RWPE2 (cell line): Measurements from ENCODE around the gene ATP6V0D1.

Experiments used
- ATAC-seq: fragments of 200-7000 bp; cut with Tn5 transposase; 3 replicates; pipeline ENCODE4 v1.9.1; 2021; ENCODE audit warnings: low read depth
- DNase-seq: peaks from one replicate; pipeline ENCODE4 v3.0.0-alpha.2; 2020; ENCODE audit warnings: low spot score
- H3K27ac ChIP-seq: fragments of 450-650 bp; 2 replicates; pipeline ENCODE4 v1.5.1; 2017; ENCODE audit warnings: mild to moderate bottlenecking; ENCODE audit not compliant: poor library complexity, severe bottlenecking
- H3K27me3 ChIP-seq: fragments of 250-450 bp; sonication (Bioruptor Pico); 2 replicates; pipeline ENCODE4 v1.5.1; 2021; ENCODE audit warnings: mild to moderate bottlenecking, moderate library complexity; ENCODE audit not compliant: insufficient read depth, poor library complexity, severe bottlenecking
- H3K36me3 ChIP-seq: fragments of 250-450 bp; sonication (Bioruptor Pico); 2 replicates; pipeline ENCODE4 v1.5.1; 2020; ENCODE audit warnings: low read depth, mild to moderate bottlenecking, moderate library complexity
- H3K4me1 ChIP-seq: fragments of 250-450 bp; sonication (Bioruptor Pico); 2 replicates; pipeline ENCODE4 v1.5.1; 2021; ENCODE audit warnings: mild to moderate bottlenecking, moderate library complexity; ENCODE audit not compliant: insufficient read depth, poor library complexity, severe bottlenecking
- H3K4me3 ChIP-seq: fragments of 250-450 bp; sonication (Bioruptor Pico); 2 replicates; pipeline ENCODE4 v1.5.1; 2021; ENCODE audit warnings: mild to moderate bottlenecking, moderate library complexity; ENCODE audit not compliant: severe bottlenecking
- H3K9me3 ChIP-seq: fragments of 250-450 bp; sonication (Bioruptor Pico); 2 replicates; pipeline ENCODE4 v1.5.1; 2021; ENCODE audit warnings: mild to moderate bottlenecking, moderate library complexity; ENCODE audit not compliant: severe bottlenecking
- CTCF ChIP-seq: fragments of 450-650 bp; IDR thresholded peaks from one replicate; pipeline ENCODE4 v1.5.1; 2017; ENCODE audit warnings: mild to moderate bottlenecking, moderate library complexity; ENCODE audit not compliant: poor library complexity, severe bottlenecking

The ATP6V0D1 gene

GRCh38 chr16:67444259-67445125 lies 36.5 kb downstream of the ATP6V0D1 start:
- Histone ChIP-seq H3K9me3 (no peaks in the 10 kb centered on the region), H3K36me3 (peaks cover 10% of the 10 kb centered on the region), H3K27ac (no peak overlapping the region), H3K27me3 (no peaks in the 10 kb centered on the region), H3K4me3 (no peak overlapping the region), H3K4me1 (no peaks in the 10 kb centered on the region)
- TF ChIP-seq CTCF = no peak
- DNase-seq = no peak
- ATAC-seq = no peak

GRCh38 chr16:67443265-67443664 lies 37.7 kb downstream of the ATP6V0D1 start:
- no peak for TF ChIP-seq CTCF
- DNase-seq (no peak), ATAC-seq (no peak)
- peaks cover 20% of the 10 kb centered on the region for H3K36me3 ChIP-seq
- H3K27ac ChIP-seq = no peak overlapping the region
- no peaks in the 10 kb centered on the region for H3K27me3 ChIP-seq
- H3K4me1 ChIP-seq = no peaks in the 10 kb centered on the region
- no peaks in the 10 kb centered on the region for H3K9me3 ChIP-seq
- H3K4me3 ChIP-seq = no peak overlapping the region

GRCh38 chr16:67442581-67443255 lies 38.2 kb downstream of the ATP6V0D1 start:
- H3K36me3 ChIP-seq = peaks cover 19% of the 10 kb centered on the region
- no peaks in the 10 kb centered on the region for H3K27me3 ChIP-seq
- ATAC-seq (no peak), DNase-seq (no peak)
- H3K4me3 ChIP-seq = no peak overlapping the region
- TF ChIP-seq CTCF = no peak
- no peaks in the 10 kb centered on the region for H3K9me3 ChIP-seq
- no peak overlapping the region for H3K27ac ChIP-seq
- no peaks in the 10 kb centered on the region for H3K4me1 ChIP-seq

GRCh38 chr16:67441907-67442306 lies 39.0 kb downstream of the ATP6V0D1 start:
- DNase-seq (no peak), ATAC-seq (no peak)
- H3K4me1 ChIP-seq = no peaks in the 10 kb centered on the region
- no peak overlapping the region for H3K4me3 ChIP-seq
- peaks cover 17% of the 10 kb centered on the region for H3K36me3 ChIP-seq
- no peak for TF ChIP-seq CTCF
- no peaks in the 10 kb centered on the region for H3K27me3 ChIP-seq
- H3K9me3 ChIP-seq = no peaks in the 10 kb centered on the region
- H3K27ac ChIP-seq = no peak overlapping the region
